Liver (tissue), 9 donors: Measurements from ENCODE around the gene SOWAHC. TPM values are rescaled to one million over a fixed set of nuclear protein-coding genes. Genes with fewer than 3 reads are reported as not detected.

Source experiments
- DNase-seq: peaks from one replicate; pipeline ENCODE4 v3.0.0-alpha.2; 2017; ENCODE audit warnings: low spot score
- H3K27ac ChIP-seq, 2 donors: one replicate each; pipeline ENCODE4 v1.7.0; 2013; ENCODE audit warnings: inconsistent platforms in 2 of 2, low read length in 2 of 2, control low read depth in 1 of 2, low read depth in 1 of 2, mild to moderate bottlenecking in 1 of 2
- H3K27me3 ChIP-seq, 4 donors: one replicate each; pipeline versions ENCODE4 v1.6.1 to v1.7.0; 2013; ENCODE audit warnings: low read length in 3 of 4, inconsistent platforms in 1 of 4, mild to moderate bottlenecking in 1 of 4, moderate library complexity in 1 of 4; ENCODE audit not compliant: control insufficient read depth in 4 of 4, insufficient read depth in 4 of 4
- H3K36me3 ChIP-seq, 4 donors: one replicate each; pipeline versions ENCODE4 v1.6.1 to v1.7.0; 2013; ENCODE audit warnings: low read length in 3 of 4, mild to moderate bottlenecking in 3 of 4, low read depth in 1 of 4, moderate library complexity in 1 of 4; ENCODE audit not compliant: control insufficient read depth in 4 of 4, insufficient read depth in 3 of 4
- H3K4me1 ChIP-seq, 4 donors: one replicate each; pipeline versions ENCODE4 v1.6.1 to v1.7.0; 2013; ENCODE audit warnings: low read length in 3 of 4, mild to moderate bottlenecking in 3 of 4, moderate library complexity in 1 of 4; ENCODE audit not compliant: control insufficient read depth in 4 of 4, insufficient read depth in 4 of 4
- H3K4me3 ChIP-seq, 3 donors: one replicate each; pipeline versions ENCODE4 v1.6.1 to v1.7.0; 2013; ENCODE audit warnings: low read length in 3 of 3, control low read depth in 1 of 3, low read depth in 1 of 3, mild to moderate bottlenecking in 1 of 3
- H3K9ac ChIP-seq, 2 donors: one replicate each; pipeline ENCODE4 v1.7.0; 2013; ENCODE audit warnings: low read length in 2 of 2, mild to moderate bottlenecking in 2 of 2, moderate library complexity in 2 of 2, control low read depth in 1 of 2, low read depth in 1 of 2
- H3K9me3 ChIP-seq, 4 donors: one replicate each; pipeline versions ENCODE4 v1.6.1 to v1.7.0; 2013; ENCODE audit warnings: low read length in 3 of 4; ENCODE audit not compliant: control insufficient read depth in 4 of 4
- ATF3 ChIP-seq: IDR thresholded peaks from 2 replicates; pipeline ENCODE4 v1.6.1; 2016; ENCODE audit warnings: antibody characterized with exemption
- CTCF ChIP-seq: fragments of 150-350 bp; IDR thresholded peaks from 2 replicates; pipeline ENCODE4 v1.5.1; 2017; ENCODE audit warnings: improper control_type of control experiment, low read depth, low read length; ENCODE audit not compliant: missing input control
- EGR1 ChIP-seq, 2 donors: IDR thresholded peaks; 2 replicates each; pipeline ENCODE4 v1.6.1; 2016 to 2018; ENCODE audit warnings: antibody characterized with exemption in 2 of 2, low read depth in 2 of 2
- FOXA1 ChIP-seq: IDR thresholded peaks from 2 replicates; pipeline ENCODE4 v1.6.1; 2016; ENCODE audit warnings: antibody characterized with exemption
- FOXA2 ChIP-seq: IDR thresholded peaks from 2 replicates; pipeline ENCODE4 v1.6.1; 2016; ENCODE audit warnings: antibody characterized with exemption
- GABPA ChIP-seq, 2 donors: IDR thresholded peaks in 1 of 2; conservative IDR thresholded peaks in 1 of 2; 2 replicates each; pipeline ENCODE4 v1.6.1; 2016; ENCODE audit warnings: antibody characterized with exemption in 2 of 2, mild to moderate bottlenecking in 1 of 2, moderate library complexity in 1 of 2
- HNF4A ChIP-seq, 2 donors: conservative IDR thresholded peaks; 2 replicates each; pipeline ENCODE4 v1.6.1; 2016; ENCODE audit warnings: antibody characterized with exemption in 2 of 2, mild to moderate bottlenecking in 2 of 2
- HNF4G ChIP-seq: IDR thresholded peaks from 2 replicates; pipeline ENCODE4 v1.6.1; 2016; ENCODE audit warnings: antibody characterized with exemption
- JUND ChIP-seq, 2 donors: IDR thresholded peaks; 2 replicates each; pipeline ENCODE4 v1.6.1; 2016; ENCODE audit warnings: antibody characterized with exemption in 2 of 2
- MAX ChIP-seq: IDR thresholded peaks from 2 replicates; pipeline ENCODE4 v1.6.1; 2016; ENCODE audit warnings: antibody characterized with exemption
- NR2F2 ChIP-seq: IDR thresholded peaks from 2 replicates; pipeline ENCODE4 v1.6.1; 2016; ENCODE audit warnings: antibody characterized with exemption
- RAD21 ChIP-seq, 2 donors: IDR thresholded peaks; 2 replicates each; pipeline ENCODE4 v1.6.1; 2016; ENCODE audit warnings: antibody characterized with exemption in 2 of 2, mild to moderate bottlenecking in 2 of 2
- REST ChIP-seq: IDR thresholded peaks from 2 replicates; pipeline ENCODE4 v1.6.1; 2016; ENCODE audit warnings: antibody characterized with exemption, mild to moderate bottlenecking
- RXRA ChIP-seq, 2 donors: IDR thresholded peaks; 2 replicates each; pipeline ENCODE4 v1.6.1; 2017 to 2018; ENCODE audit warnings: antibody characterized with exemption in 2 of 2, mild to moderate bottlenecking in 1 of 2
- SP1 ChIP-seq: IDR thresholded peaks from 2 replicates; pipeline ENCODE4 v1.6.1; 2018; ENCODE audit warnings: antibody characterized with exemption, mild to moderate bottlenecking
- TAF1 ChIP-seq: conservative IDR thresholded peaks from 2 replicates; pipeline ENCODE4 v1.6.1; 2016; ENCODE audit warnings: antibody characterized with exemption, mild to moderate bottlenecking
- YY1 ChIP-seq: IDR thresholded peaks from 2 replicates; pipeline ENCODE4 v1.6.1; 2016; ENCODE audit warnings: antibody characterized with exemption, mild to moderate bottlenecking
- ZBTB33 ChIP-seq: IDR thresholded peaks from 2 replicates; pipeline ENCODE4 v1.6.1; 2016; ENCODE audit warnings: antibody characterized with exemption
- WGBS: extraction: QIAGEN DNeasy Blood & Tissue Kit; methylation state at CpG from one replicate; pipeline ENCODE4 v1.1.7; 2013; 5-methylcytosine and 5-hydroxymethylcytosine counted together
- polyA plus RNA-seq, 2 donors: library from polyadenylated mRNA; stranded (reverse) in 1 of 2; unstranded in 1 of 2; fragments of 200-250 nt in 1 of 2; fragments of >200 nt in 1 of 2; fragmentation: Nextera tagmentation in 1 of 2; extraction: Ambion mirVana in 1 of 2; gene quantifications; one replicate each; pipeline versions ENCODE4 v1.2.1 to v1.2.3, GENCODE V29; 2013 to 2015
- total RNA-seq, 2 donors: library from RNA; depleted of rRNA; stranded (reverse); fragments of >200 nt; gene quantifications; one replicate each; pipeline ENCODE4 v1.2.3, GENCODE V29; 2014
- donor health status: healthy.
- donor health status: healthy.
- donor health status: healthy.
- donor health status: healthy.
- donor health status: healthy.

SOWAHC gene
- total and polyA plus RNA-seq, 4 donors: 7.0 to 16.9 (median 9.2) TPM

- TF ChIP-seq ZBTB33 (no peak), TAF1 (no peak), GABPA (IDR thresholded peaks at IDR 0.05 in 1 of 2, conservative IDR thresholded peaks at IDR 0.05 in 1 of 2) (no peak)
Observed at GRCh38 chr2:109654326-109655050, 40.3 kb downstream of the SOWAHC start (continued).

GRCh38 chr2:109655287-109655686 lies 41.1 kb downstream of the SOWAHC start:
- Histone ChIP-seq H3K9me3 (no peaks in the 10 kb centered on the region), H3K27me3 (no peaks in the 10 kb centered on the region), H3K36me3 (no peaks in the 10 kb centered on the region), H3K27ac (no peak overlapping the region), H3K4me3 (no peak overlapping the region), H3K4me1 (peaks cover 0 to 2% (median 0%) of the 10 kb centered on the region in 4 donors), H3K9ac (no peak overlapping the region)
- 90% methylated on average over 3 of the region's 3 CpGs for WGBS
- DNase-seq: no peak
- TF ChIP-seq SP1 (no peak), FOXA2 (no peak), FOXA1 (no peak), ZBTB33 (no peak), YY1 (no peak), EGR1 (IDR thresholded peaks at IDR 0.05; ENCODE audit: low read depth in 2 of 2) (no peak), JUND (IDR thresholded peaks at IDR 0.05) (no peak), HNF4G (no peak), RAD21 (IDR thresholded peaks at IDR 0.05) (no peak), GABPA (IDR thresholded peaks at IDR 0.05 in 1 of 2, conservative IDR thresholded peaks at IDR 0.05 in 1 of 2) (no peak), NR2F2 (no peak), ATF3 (no peak), CTCF (no peak), HNF4A (conservative IDR thresholded peaks at IDR 0.05) (no peak), REST (no peak), MAX (no peak), RXRA (IDR thresholded peaks at IDR 0.05) (no peak), TAF1 (no peak)
